Activated CD8-positive, alpha-beta memory T cell treated with anti-CD3 and anti-CD28 coated beads for 1 hour (primary cell): Measurements from ENCODE around the gene CXCL5.
"Not testable (repeated sequence)": the region's sequence is repeated elsewhere in the genome, so short reads cannot be mapped to it uniquely, and the experiment has no call there.

ENCODE experiments used
- DNase-seq, 2 donors: peaks; one replicate each; pipeline ENCODE4 v3.0.0-alpha.2; 2020; ENCODE audit warnings: low read depth in 1 of 2; ENCODE audit errors: extremely low read depth in 1 of 2

CXCL5 gene

DNA sequence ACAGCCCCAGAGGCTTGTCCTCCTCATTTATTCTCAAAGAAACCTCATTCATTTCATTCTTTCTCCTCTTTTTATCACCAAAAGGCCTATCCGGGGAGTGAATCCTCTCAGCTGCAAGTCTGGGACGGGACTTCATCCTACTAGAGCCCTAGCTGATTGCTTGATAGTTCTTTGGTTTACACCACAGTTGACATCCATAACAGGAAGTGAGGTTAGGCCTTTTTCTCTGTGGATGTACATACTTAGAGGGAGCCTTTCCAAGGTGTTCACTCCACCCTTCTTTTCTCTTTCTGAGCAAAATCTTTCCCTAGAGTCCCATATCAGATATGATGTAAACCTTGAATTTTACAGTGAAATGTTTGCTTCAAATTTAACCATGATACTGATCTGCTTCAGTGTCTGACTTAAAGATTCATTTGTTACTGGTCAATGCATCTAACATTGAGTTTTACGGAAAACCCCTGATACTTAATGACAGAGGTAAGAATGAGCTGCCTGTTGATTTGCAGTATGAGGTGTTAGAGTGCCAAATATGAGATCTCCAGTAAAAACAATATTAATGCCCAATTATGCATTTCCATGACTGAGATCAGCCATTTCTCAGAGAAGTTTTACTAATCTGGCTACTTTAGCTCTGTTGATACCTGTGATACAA is 16.8 kb upstream of the CXCL5 start:
- no peak for DNase-seq

DNA sequence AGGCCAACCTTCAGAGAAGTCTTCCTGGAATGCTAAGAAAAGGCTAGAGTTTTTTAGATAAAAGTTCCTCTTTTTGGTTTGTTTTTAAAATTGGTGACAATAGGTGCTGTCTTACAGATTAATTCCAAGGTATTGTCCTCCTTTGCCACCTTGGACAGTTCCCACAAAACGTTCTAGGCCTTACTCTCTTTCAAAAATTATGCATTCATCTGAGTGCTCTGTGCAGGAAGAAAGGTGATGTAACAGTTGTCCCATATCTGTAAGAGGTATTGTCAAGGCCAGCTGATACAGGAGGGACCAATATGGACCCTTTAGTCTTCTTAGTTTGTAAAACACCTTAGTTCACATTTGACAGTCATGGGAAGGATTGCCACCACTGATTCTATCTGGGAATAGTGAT is 15.9 kb upstream of the CXCL5 start:
- no peak for DNase-seq

DNA sequence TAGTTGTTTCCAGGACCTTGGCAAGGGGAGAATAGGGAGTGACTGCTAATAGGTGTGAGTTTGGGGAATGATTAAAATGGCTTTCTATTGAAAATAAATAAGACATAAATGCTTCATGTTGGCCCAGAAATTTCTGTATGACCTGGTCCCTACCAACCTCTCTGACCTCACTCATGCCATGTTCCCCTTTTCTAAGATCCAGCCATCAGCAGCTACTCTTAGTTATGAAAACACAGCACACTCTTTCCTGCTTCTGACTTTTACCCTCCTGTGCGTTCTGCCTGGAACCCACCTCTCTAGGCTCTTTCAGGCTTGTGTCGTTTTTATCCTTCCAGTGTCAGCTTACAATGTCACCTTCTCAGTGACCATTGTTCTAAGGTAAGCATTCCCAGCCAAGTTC is 14.8 kb upstream of the CXCL5 start:
- DNase-seq = no peak

DNA sequence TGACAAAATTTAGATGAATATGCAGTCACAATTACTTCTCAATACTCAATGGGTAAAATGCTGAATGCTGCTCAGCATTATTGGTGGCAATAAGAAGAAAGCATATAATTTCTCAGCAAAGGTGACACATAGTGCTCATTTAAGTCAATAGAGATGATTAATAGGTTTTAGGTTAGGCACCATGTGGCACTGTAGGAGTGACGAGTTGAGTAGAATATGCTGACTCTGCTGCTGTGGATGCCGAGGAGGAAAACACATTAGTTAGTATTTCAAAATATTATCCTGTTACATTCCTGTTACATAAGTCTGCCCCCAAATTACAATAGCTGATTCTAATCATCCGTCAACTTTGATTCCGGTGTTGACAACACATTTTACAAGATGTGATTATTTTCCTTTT is 13.7 kb upstream of the CXCL5 start:
- no peak for DNase-seq

DNA sequence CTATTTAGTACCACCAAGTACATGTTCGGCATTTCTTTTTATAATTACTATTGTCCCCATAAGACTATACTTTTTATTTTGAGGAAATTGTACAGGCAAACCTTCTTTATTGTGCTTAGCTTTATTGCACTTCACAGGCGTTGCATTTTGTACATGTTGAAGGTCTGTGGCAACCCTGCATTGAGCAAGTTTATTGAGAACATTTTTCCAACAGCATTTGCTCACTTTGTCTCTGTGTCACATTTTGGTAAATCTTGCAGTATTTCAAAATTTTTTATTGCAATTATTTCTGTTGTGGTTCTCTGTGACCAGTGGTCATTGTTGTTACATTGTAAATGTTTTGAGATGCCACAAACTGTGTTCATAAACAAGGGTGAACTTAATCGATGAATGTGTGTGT is 10.8 kb upstream of the CXCL5 start:
- no peak for DNase-seq

DNA sequence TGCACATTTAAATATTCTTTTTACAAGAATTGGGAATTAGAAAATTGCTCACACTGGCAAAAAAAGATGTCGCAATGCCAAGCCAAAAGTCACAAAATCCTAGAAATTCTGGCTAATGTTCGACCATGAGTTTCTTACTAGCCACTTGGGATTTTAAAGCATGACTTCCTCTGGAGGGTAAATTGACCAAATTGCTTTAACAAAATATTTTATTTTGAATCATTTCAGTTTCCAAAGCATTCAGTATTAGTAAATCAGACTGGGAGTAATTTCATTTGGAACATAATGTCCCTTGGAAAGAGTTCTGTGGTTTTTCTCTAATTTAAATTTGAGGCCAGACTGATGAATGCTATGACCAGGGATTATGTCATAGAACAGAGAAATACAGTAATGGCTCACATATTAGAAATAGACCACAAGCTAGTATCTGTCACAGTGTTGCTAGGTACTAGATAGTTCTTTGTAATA is 7.6 kb upstream of the CXCL5 start:
- no peak for DNase-seq

DNA sequence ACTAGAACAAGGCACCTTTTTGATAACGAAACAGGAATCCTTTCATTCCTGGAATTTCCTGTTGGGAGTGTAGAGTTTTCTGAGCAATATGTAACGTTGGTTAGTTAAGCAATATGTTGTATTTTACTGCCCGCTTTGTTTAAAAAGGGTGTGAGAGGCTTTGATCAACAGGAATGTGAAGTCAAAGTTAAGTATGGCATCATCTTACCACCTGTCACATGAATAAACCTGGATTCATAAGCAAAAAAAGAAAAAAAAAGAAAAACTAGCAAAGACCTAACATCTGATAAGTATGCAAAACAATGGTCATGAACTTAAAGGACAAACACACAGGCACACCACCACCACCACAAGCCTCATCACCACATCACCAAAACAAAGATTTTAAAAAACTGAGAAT is 7.1 kb upstream of the CXCL5 start:
- DNase-seq = no peak

DNA sequence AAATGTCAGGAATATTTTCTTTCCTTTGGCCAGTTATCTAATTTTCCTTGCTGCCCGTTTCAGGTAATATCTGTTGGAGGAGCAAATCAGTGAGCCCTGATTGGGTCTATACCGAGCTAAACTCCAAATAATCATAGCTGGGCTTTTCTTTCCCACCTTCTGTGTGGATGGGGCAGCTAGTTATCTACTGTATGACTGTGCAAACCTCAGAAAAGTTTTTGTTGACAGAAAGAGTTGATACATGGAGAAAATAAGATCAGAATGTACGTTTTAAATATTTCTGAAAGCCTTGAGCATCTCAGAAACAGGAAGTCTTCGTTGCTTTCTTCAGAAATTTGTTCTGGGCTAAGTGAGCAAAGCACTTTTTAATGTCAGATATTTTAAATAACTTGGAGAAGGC is 6.2 kb upstream of the CXCL5 start:
- DNase-seq = no peak

DNA sequence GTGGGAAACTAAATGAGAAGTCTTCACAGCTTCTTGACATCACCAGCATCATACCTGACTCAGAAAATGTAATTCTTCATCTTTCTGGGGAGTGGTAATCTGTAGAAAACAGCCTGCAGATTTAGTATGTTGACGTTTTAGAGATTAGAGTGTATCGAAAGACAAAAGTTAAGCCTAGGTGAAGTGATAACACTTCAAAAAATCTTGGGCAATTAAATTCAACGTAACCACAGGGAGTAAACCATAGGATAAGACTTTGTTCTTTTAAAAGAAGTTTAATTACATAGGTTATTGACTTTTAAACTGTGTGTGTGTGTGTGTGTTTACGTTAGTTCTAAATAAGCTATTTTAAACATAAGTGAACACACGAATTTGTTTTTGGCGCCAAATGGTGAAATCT is 1.8 kb upstream of the CXCL5 start:
- DNase-seq = no peak

DNA sequence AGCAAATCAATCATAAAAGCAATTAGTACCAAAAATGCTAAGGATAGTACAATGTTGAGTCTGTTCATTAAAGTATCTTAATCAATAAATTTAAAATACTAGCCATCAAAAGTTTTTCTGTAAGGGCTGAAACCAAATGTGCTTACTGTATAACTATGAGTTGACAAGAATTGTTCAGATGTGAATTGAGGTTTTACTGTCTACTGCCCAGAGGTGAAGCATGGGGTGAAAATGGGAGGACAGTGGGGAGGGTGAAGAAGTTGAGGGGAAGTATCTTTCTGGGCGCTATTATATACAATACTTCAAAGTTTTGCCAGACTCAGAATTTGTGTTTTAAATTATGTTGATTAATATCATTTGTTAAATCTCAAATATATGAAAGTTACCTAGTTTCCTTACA is 6.4 kb downstream of the CXCL5 start:
- DNase-seq = no peak

DNA sequence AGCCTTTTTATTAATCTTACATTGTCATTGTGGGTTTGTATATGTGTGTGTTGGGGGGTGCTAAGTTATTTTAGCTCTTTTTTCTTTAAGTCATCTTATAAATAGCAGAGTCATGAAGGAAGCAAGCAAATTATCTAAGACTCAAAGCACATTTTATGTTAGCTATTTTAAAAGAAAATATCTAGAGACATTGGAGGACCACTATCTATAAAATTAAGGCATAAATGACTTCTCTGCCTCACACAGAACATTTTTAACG is 6.8 kb downstream of the CXCL5 start:
- no peak for DNase-seq

DNA sequence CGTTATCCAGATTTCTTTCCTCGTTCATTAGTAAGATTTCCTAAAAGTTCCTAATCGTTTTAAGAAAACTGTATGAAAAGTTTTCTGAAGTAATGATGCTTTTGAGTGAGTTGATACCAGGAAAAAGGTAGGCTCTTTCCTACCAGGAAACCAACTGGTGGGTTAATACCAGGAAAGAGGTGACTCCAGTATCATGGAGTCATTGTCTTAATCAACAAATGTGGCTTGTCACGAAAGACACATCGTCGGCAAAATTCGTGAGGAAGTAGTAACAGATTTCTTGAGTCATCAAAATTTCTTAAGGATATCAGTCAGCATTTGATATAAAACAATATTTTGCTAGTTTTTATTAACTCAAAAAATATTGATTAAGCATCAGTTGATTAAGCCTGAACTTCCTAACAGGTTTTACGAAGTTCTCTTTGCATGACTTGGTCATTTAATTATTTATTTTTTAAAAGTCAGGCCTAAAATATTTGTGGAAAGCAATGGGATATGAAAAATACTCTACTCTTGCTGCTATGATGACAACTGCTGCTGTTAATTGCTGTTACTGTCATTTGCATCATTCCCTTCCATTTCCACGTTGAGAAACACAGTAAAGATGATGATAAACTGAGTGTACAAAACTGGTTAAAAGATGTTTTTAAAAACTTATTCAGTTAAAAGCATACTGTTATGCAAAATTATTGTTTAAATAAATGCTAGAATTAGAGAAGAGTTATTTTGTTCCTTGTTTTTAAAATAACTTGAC is 7.3 kb downstream of the CXCL5 start:
- DNase-seq = no peak

DNA sequence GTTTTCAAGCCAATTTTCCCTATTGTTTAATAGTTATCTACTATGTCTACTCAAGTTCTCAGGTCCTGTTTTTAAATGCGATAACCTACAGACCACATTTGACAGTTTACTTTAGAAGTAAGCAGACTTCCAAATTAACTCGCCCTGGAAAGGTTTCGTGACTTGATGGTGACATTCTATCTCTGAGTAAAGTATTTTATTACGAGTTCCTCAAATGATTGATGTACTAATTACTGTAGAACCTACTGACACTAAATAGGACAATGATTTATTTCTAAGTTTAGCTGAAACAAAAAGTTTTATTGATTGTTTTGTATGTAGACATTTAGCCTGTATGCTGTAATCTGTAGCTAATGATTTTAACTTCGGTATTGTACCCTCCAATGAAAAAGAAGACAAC is 8.5 kb downstream of the CXCL5 start:
- no peak for DNase-seq

DNA sequence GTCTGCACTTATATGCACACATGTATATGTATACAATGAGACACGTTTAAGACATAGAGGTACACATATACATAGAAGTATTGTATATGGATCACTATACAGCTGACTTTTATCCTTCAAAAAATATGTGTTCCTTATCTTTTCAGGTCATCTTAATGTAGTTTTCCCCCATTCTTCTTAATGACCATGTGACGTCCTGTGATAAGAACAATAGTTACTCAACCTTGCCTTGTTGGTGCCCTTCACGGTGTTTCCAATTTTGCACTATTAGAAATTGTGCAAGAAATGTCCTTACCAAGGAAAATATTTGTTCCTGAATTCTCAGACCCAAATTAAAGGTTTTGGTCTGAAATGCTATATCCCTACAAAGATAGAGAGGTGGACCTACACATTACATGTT is 9.4 kb downstream of the CXCL5 start:
- DNase-seq = no peak

DNA sequence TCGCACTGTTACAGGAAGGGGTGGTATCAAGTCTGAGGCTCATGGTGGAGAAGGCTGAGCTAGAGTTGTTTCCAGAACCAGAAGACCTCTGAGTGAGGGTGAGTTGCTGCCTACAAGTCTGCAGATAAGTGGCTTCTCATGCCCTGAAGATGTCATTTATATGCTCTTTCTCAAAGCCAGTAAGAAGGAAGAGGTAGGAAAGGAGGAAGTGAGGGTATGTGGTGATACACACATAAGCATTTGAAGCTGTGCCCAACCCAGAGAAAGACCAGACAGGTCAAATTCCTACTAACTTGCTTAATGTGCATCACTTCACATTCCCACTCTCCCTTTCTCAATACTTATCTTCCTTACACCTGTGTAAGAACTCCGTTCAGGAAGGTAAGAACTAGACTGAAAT is 10.4 kb downstream of the CXCL5 start, which contains the start of gene PPBP:
TSS of gene PPBP (minus strand) at position 130 of the 400 bp plus-strand sequence. CDS start at position 43, 87 bp downstream.
- no peak for DNase-seq

DNA sequence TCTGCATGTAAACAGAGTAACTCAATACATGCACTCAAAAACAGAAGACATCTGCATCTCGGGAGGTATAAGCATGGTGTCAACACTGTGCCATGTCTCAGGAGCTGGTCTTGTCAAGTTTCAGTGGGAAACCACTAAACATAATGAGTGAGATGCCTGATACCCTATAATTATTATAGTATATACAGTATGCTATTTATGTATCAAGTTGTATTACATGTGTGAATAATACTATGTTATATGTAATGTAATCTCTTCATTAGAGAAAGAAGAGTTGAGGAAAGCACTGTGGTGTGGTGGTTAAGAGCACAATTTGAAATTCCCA is 13.0 kb downstream of the CXCL5 start:
- DNase-seq = no peak

DNA sequence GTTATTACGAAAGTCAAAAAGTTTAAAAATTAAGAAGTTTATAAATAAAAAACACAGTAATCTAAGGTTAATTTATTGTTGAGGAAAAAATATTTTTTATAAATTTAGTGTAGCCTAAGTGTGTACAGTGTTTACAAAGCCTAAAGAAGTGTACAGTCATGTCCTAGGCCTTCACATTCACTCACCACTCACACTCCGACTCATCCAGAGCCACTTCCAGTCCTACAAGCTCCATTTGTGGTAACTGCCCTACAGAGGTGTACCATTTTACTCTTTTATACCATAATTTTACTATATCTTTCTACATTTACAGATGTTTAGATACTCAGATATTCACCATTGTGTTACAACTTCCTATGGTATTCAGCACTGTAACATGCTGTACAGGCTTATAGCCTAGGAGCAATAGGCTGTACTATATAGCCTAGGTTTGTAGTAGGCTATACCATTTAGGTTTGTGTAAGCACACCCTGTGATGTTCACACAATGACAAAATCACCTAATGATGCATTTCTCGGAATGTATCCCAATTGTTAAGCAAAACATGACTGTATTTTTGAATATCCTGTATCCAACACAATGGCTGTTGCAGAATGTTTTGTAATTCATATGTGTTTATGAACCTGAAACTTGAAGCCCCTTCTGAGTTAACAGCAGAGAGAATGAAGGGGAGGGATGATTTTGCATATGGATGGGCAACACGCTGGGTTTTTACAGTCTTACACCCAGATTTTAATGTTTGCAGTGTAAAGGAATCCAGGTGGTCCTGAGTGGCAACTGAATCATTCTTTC is 13.5 kb downstream of the CXCL5 start:
- no peak for DNase-seq

DNA sequence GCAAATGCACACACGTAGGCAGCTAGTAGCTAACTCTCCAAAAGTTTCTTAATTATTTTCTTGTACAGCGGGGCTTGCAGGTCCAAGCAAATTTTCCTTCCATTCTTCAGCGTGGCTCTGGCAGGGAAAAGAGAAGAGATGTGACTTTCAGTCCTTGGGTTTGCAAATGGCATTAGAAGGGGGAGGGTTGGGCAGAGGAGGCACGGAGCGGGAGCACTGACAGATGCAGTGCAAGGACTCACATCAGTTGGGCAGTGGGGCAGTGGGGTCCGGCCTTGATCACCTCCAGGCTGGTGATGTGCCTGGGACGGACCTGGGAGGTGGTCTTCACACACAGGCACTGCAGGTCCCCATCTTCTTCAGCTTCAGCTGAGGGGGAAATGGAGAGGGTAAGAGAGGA is 17.3 kb downstream of the CXCL5 start:
- DNase-seq = not testable (repeated sequence)

DNA sequence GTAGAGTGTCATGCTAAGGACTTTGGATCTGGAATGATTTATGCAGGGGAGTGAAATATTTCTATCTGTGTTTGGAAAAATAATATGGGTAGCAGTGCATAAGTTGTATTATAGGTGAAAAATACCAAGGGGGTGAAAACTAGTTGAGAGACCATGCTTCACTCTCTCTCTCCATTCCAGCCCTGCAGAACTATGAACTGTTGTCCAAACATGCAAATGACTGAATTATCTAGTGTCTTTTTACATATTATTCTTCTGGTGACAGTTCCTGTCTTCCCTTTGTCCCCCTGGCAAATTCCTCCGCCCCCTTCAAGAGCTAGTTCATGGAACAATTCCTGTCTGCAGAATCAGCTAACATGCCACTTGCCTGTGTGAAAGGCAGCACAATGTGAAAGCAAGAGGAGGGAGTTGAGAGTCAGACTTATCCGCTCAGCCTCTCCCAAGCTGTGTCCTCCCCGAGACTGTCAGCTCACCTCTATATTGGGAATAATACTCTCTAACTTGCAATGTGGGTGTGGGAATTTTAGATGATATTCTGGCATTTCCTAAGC is 19.0 kb downstream of the CXCL5 start:
- no peak for DNase-seq

DNA sequence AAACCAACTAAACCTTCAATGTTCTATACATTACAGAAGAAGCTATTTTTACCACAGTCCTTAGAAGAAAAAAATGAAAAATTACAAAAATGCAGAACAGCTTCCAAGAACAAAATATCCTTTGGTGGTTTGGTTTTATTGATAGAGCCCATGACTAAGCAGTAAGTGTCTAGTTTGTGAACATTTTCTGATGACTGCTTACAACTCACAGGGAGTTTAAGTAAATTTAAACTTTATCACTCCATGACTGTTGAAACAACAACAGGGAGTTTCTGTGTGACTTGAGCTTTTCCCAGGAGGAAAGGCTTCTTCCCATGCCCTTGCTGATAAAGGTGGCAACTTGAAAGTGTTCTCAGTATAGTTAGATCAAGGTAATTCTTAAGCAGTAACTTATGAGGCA is 19.6 kb downstream of the CXCL5 start:
- no peak for DNase-seq

DNA sequence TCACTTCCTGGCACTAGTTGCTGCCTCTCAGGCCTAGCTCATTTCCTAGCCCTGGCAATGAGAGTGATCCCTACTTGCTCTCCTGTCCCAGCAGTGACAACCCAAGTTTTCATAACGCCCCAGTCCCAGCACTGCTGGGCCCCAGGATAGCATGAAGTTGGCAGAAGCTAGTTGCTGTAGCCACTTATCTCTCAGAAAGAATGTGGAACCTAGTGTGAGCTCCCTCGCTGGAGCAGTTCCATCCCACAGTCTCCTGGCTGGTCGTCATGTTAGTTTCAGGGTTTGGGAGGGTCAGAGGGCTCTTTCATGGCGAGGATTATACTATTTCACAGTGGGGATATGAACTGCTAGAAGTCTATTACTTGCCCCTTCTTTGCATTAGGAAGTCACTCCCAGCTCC is 21.8 kb downstream of the CXCL5 start:
- DNase-seq = no peak

DNA sequence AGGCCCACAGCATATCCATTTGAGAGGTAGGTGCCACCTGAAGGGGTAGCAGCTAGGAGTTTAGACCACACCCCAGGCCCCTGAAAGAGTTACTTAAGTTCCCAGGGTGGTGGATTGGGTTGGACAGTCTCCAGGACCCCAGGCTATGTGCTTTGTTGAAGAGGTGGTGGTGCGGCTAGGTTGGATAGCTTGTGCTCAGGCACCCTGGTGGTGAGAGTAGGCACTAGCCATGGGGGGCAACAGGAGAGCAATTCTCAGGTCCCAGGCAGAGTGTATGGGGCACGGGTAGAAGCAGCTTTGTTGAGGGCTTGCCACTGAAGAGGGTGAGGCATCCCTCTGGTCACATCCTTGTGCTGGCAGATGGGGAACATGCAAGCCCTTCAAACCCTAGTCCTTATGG is 22.3 kb downstream of the CXCL5 start:
- DNase-seq = no peak
